OCI-LY7 (cell line): ENCODE measurements around the gene DOCK4. TPM values are rescaled to one million over a fixed set of nuclear protein-coding genes. Genes with fewer than 3 reads are reported as not detected.

Experiments used
- BruUV-seq: library from RNA; stranded (reverse); fragments of 400-500 nt; replicated peaks from 2 replicates; lab custom pipeline; 2021; lab: Mats Ljungman, UMichigan
- CTCF ChIA-PET: fragments of 300-600 bp; sonication (Branson Sonifier 250); formaldehyde crosslinking; loops from one replicate; lab custom pipeline; 2022; ENCODE audit warnings: antibody characterized with exemption; ENCODE audit not compliant: unreplicated experiment; lab: Charles Lee
- POLR2A ChIA-PET: fragments of 300-600 bp; sonication (Branson Sonifier 250); formaldehyde crosslinking; loops from one replicate; lab custom pipeline; 2022; ENCODE audit warnings: antibody characterized with exemption; lab: Charles Lee
- DNase-seq: peaks from one replicate; pipeline ENCODE4 v3.0.0-alpha.2; 2015; ENCODE audit warnings: low spot score
- H2AFZ ChIP-seq: fragments of 200-600 bp; sonication (generic), shearing (Covaris generic); 2 replicates; pipeline ENCODE4 v1.6.1; 2014; ENCODE audit warnings: mild to moderate bottlenecking, antibody characterized with exemption, low read length, moderate library complexity
- H3K27ac ChIP-seq: fragments of 200-600 bp; sonication (generic); 2 replicates; pipeline ENCODE4 v1.5.1; 2014; ENCODE audit warnings: mixed run types, low read depth, mild to moderate bottlenecking, moderate library complexity, low read length, inconsistent platforms; ENCODE audit not compliant: poor library complexity, severe bottlenecking
- H3K36me3 ChIP-seq: fragments of 200-600 bp; sonication (generic); 2 replicates; pipeline ENCODE4 v1.6.1; 2014; ENCODE audit warnings: mild to moderate bottlenecking, antibody characterized with exemption, low read length, moderate library complexity, mixed read lengths; ENCODE audit not compliant: insufficient read depth
- H3K4me1 ChIP-seq: fragments of 200-600 bp; sonication (generic); 2 replicates; pipeline ENCODE4 v1.5.1; 2014; ENCODE audit warnings: mild to moderate bottlenecking, low read length; ENCODE audit not compliant: insufficient read depth, poor library complexity, severe bottlenecking
- H3K4me2 ChIP-seq: fragments of 200-600 bp; sonication (generic); 2 replicates; pipeline ENCODE4 v1.6.1; 2014; ENCODE audit warnings: mild to moderate bottlenecking, low read length
- H3K4me3 ChIP-seq: fragments of 200-600 bp; sonication (generic); 2 replicates; pipeline ENCODE4 v1.5.1; 2014; ENCODE audit warnings: mild to moderate bottlenecking, low read depth, low read length; ENCODE audit not compliant: poor library complexity, severe bottlenecking
- H3K79me2 ChIP-seq: fragments of 200-600 bp; sonication (generic); 2 replicates; pipeline ENCODE4 v1.6.1; 2016; ENCODE audit warnings: low read depth, mild to moderate bottlenecking, low read length, moderate library complexity, mixed read lengths; ENCODE audit not compliant: insufficient read depth
- H3K9me2 ChIP-seq: fragments of 200-600 bp; sonication (generic); 2 replicates; pipeline ENCODE4 v1.6.1; 2016; ENCODE audit warnings: mild to moderate bottlenecking, low read length, mixed read lengths; ENCODE audit not compliant: insufficient read depth
- H3K9me3 ChIP-seq: fragments of 200-600 bp; sonication (generic); 2 replicates; pipeline ENCODE4 v1.6.1; 2014; ENCODE audit warnings: mild to moderate bottlenecking, mixed run types, low read length, mixed read lengths
- H4K20me1 ChIP-seq: fragments of 200-600 bp; sonication (generic); 2 replicates; pipeline ENCODE4 v1.6.1; 2014; ENCODE audit warnings: mild to moderate bottlenecking, antibody characterized with exemption, low read length, moderate library complexity, mixed read lengths; ENCODE audit not compliant: insufficient read depth
- EZH2phosphoT487 ChIP-seq: fragments of 200-600 bp; sonication (generic); IDR thresholded peaks from 2 replicates; pipeline ENCODE4 v1.6.1; 2018; ENCODE audit warnings: low read depth, borderline replicate concordance, mild to moderate bottlenecking, mixed run types, antibody characterized with exemption, low read length, moderate library complexity, mixed read lengths
- intact Hi-C: fragments of 100-400 bp; cut with micrococcal nuclease; formaldehyde crosslinking; loops from one replicate; pipeline ENCODE4 v1.10.0; 2022; ENCODE audit not compliant: unreplicated experiment
- total RNA-seq, 2 experiments: library from RNA; depleted of rRNA in 1 of 2; stranded (reverse); fragments of >200 nt in 1 of 2; shearing (Covaris generic) in 1 of 2; gene quantifications; 2 replicates each; pipeline ENCODE4 v1.2.3, GENCODE V29; 2014 to 2022
- TF ChIP-seq, protein P1 (sequence below): fragments of 200-600 bp; sonication (generic); conservative IDR thresholded peaks from 2 replicates; pipeline ENCODE4 v1.5.1; 2014; ENCODE audit warnings: mild to moderate bottlenecking, antibody characterized with exemption, low read length, moderate library complexity, mixed read lengths

Gene DOCK4
- total RNA-seq, 2 experiments from 2014 or later, result 0.91 to 4.9 TPM

- BruUV-seq, result no TSS peak
- Histone ChIP-seq H3K9me3 (no peaks in the 10 kb centered on the region), H3K79me2 (no peaks in the 10 kb centered on the region), H3K4me2 (no peak overlapping the region), H4K20me1 (no peaks in the 10 kb centered on the region), H3K4me3 (no peak overlapping the region), H3K36me3 (no peaks in the 10 kb centered on the region), H3K9me2 (no peaks in the 10 kb centered on the region), H3K27ac (no peak overlapping the region), H3K4me1 (no peaks in the 10 kb centered on the region), H2AFZ (no peak overlapping the region)
- ChIA-PET POLR2A (no interaction called here), CTCF (no interaction called here)
- DNase-seq, result no peak
- intact Hi-C loops, result no loop called here
- TF ChIP-seq, protein P1, sequence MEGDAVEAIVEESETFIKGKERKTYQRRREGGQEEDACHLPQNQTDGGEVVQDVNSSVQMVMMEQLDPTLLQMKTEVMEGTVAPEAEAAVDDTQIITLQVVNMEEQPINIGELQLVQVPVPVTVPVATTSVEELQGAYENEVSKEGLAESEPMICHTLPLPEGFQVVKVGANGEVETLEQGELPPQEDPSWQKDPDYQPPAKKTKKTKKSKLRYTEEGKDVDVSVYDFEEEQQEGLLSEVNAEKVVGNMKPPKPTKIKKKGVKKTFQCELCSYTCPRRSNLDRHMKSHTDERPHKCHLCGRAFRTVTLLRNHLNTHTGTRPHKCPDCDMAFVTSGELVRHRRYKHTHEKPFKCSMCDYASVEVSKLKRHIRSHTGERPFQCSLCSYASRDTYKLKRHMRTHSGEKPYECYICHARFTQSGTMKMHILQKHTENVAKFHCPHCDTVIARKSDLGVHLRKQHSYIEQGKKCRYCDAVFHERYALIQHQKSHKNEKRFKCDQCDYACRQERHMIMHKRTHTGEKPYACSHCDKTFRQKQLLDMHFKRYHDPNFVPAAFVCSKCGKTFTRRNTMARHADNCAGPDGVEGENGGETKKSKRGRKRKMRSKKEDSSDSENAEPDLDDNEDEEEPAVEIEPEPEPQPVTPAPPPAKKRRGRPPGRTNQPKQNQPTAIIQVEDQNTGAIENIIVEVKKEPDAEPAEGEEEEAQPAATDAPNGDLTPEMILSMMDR, result no peak
- TF ChIP-seq EZH2phosphoT487, result no peak
Measured at GRCh38 chr7:112023786-112024185, 182.4 kb downstream of the DOCK4 start.

DNA sequence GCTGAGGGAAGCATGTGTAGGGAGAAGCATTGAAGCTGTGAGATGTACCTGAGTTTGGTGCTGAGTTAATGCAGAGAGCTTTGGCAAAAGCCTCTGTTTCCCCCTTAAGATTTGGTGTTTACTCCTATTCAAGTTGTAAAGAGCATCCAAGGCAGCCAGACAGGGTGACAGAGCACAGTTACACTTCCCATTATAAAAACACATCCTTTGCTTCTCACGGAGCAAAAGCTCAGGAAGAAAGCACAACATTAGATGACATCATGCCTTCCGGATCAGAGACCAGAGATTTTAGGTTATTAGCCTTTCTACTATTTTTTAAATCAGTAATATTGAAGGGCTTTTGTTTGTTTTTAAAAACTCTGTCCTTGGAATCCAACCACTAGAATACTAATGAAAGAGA lies 182.9 kb downstream of the DOCK4 start:
- H3K27ac ChIP-seq, result no peak overlapping the region
- ChIA-PET CTCF (no interaction called here), POLR2A (no interaction called here)
- H3K4me3 ChIP-seq, result no peak overlapping the region
- no peak overlapping the region for H2AFZ ChIP-seq
- H3K9me2 ChIP-seq, result no peaks in the 10 kb centered on the region
- no peaks in the 10 kb centered on the region for H3K9me3 ChIP-seq
- H3K4me2 ChIP-seq, result no peak overlapping the region
- no TSS peak for BruUV-seq
- H3K79me2 ChIP-seq, result no peaks in the 10 kb centered on the region
- H4K20me1 ChIP-seq, result no peaks in the 10 kb centered on the region
- intact Hi-C loops, result no loop called here
- H3K36me3 ChIP-seq, result no peaks in the 10 kb centered on the region
- no peak for TF ChIP-seq EZH2phosphoT487
- TF ChIP-seq, protein P1, result no peak
- H3K4me1 ChIP-seq, result no peaks in the 10 kb centered on the region
- DNase-seq, result no peak

GRCh38 chr7:112022128-112022527 lies 184.1 kb downstream of the DOCK4 start:
- no peak overlapping the region for H3K27ac ChIP-seq
- H3K4me3 ChIP-seq, result no peak overlapping the region
- H3K9me3 ChIP-seq, result no peaks in the 10 kb centered on the region
- H3K36me3 ChIP-seq, result no peaks in the 10 kb centered on the region
- no peaks in the 10 kb centered on the region for H3K9me2 ChIP-seq
- BruUV-seq, result no TSS peak
- ChIA-PET CTCF (no interaction called here), POLR2A (interaction anchor here (0.5 to 0.9 kb wide), 3 partner anchors 10 to 97 kb away, joined by 3 to 4 read pairs (median 3); no protein-coding TSS in a partner anchor)
- no peaks in the 10 kb centered on the region for H4K20me1 ChIP-seq
- H3K4me1 ChIP-seq, result no peaks in the 10 kb centered on the region
- no peaks in the 10 kb centered on the region for H3K79me2 ChIP-seq
- intact Hi-C loops, result no loop called here
- no peak overlapping the region for H2AFZ ChIP-seq
- no peak for DNase-seq
- TF ChIP-seq, protein P1, result no peak
- no peak for TF ChIP-seq EZH2phosphoT487
- no peak overlapping the region for H3K4me2 ChIP-seq
